Measurements from ENCODE around the gene SMYD2. TPM values are rescaled to one million over a fixed set of nuclear protein-coding genes. Genes with fewer than 3 reads are reported as not detected.

Gene SMYD2
- total and polyA plus RNA-seq, 2 experiments from 2014 or later = 34.4 to 39.8 TPM

- H3K79me2 ChIP-seq = no peaks in the 10 kb centered on the region
- no peaks in the 10 kb centered on the region for H3K27me3 ChIP-seq
- WGBS (ENCODE audit: low lambda C conversion rate, missing lambda C conversion rate) = 77% methylated on average over 2 of the region's 2 CpGs
- H3K4me3 ChIP-seq = no peak overlapping the region
- no peak overlapping the region for H3K27ac ChIP-seq
- H3K9me3 ChIP-seq (ENCODE audit: low read depth) = no peaks in the 10 kb centered on the region
- DNase-seq (ENCODE audit: low spot score) = peak; percentile 6
- H3K4me2 ChIP-seq = no peak overlapping the region
- TF ChIP-seq EZH2 (IDR thresholded peaks at IDR 0.05; ENCODE audit: borderline replicate concordance) (no peak), CTCF (IDR thresholded peaks at IDR 0.05; ENCODE audit: poor library complexity) (no peak), EZH2phosphoT487 (IDR thresholded peaks at IDR 0.05; ENCODE audit: low read depth, severe bottlenecking, unreplicated experiment) (no peak)
- no peaks in the 10 kb centered on the region for H3K36me3 ChIP-seq (replicated peaks; ENCODE audit: insufficient read depth, low read depth)
- no peaks in the 10 kb centered on the region for H3K4me1 ChIP-seq (ENCODE audit: insufficient read depth)
- H3K9me2 ChIP-seq (replicated peaks; ENCODE audit: insufficient read depth) = no peaks in the 10 kb centered on the region
- H4K20me1 ChIP-seq (ENCODE audit: insufficient read depth, poor library complexity, severe bottlenecking) = no peaks in the 10 kb centered on the region
- H2AFZ ChIP-seq = no peak overlapping the region
Measured at GRCh38 chr1:214251354-214251753, 29.6 kb upstream of the SMYD2 start.

- no peaks in the 10 kb centered on the region for H3K9me3 ChIP-seq (ENCODE audit: low read depth)
- no peak for DNase-seq (ENCODE audit: low spot score)
- no peaks in the 10 kb centered on the region for H3K27me3 ChIP-seq
- no peak overlapping the region for H3K4me3 ChIP-seq
- no peaks in the 10 kb centered on the region for H3K9me2 ChIP-seq (replicated peaks; ENCODE audit: insufficient read depth)
- 100% methylated on average over 2 of the region's 2 CpGs for WGBS (ENCODE audit: low lambda C conversion rate, missing lambda C conversion rate)
- no peak overlapping the region for H3K27ac ChIP-seq
- no peaks in the 10 kb centered on the region for H3K36me3 ChIP-seq (replicated peaks; ENCODE audit: insufficient read depth, low read depth)
- H2AFZ ChIP-seq = no peak overlapping the region
- H3K4me2 ChIP-seq = no peak overlapping the region
- H4K20me1 ChIP-seq (ENCODE audit: insufficient read depth, poor library complexity, severe bottlenecking) = no peaks in the 10 kb centered on the region
- H3K4me1 ChIP-seq (ENCODE audit: insufficient read depth) = no peaks in the 10 kb centered on the region
- no peaks in the 10 kb centered on the region for H3K79me2 ChIP-seq
- TF ChIP-seq EZH2 (IDR thresholded peaks at IDR 0.05; ENCODE audit: borderline replicate concordance) (no peak), EZH2phosphoT487 (IDR thresholded peaks at IDR 0.05; ENCODE audit: low read depth, severe bottlenecking, unreplicated experiment) (no peak), CTCF (IDR thresholded peaks at IDR 0.05; ENCODE audit: poor library complexity) (no peak)
Measured at GRCh38 chr1:214255509-214255908, 25.4 kb upstream of the SMYD2 start.

- H3K9me2 ChIP-seq (replicated peaks; ENCODE audit: insufficient read depth) = no peaks in the 10 kb centered on the region
- TF ChIP-seq CTCF (IDR thresholded peaks at IDR 0.05; ENCODE audit: poor library complexity) (no peak), EZH2phosphoT487 (IDR thresholded peaks at IDR 0.05; ENCODE audit: low read depth, severe bottlenecking, unreplicated experiment) (no peak), EZH2 (IDR thresholded peaks at IDR 0.05; ENCODE audit: borderline replicate concordance) (no peak)
- no peaks in the 10 kb centered on the region for H3K9me3 ChIP-seq (ENCODE audit: low read depth)
- no peaks in the 10 kb centered on the region for H3K36me3 ChIP-seq (replicated peaks; ENCODE audit: insufficient read depth, low read depth)
- no peak overlapping the region for H3K27ac ChIP-seq
- peaks cover 7% of the 10 kb centered on the region for H3K27me3 ChIP-seq
- no peak overlapping the region for H3K4me3 ChIP-seq
- DNase-seq (ENCODE audit: low spot score) = no peak
- H3K4me1 ChIP-seq (ENCODE audit: insufficient read depth) = no peaks in the 10 kb centered on the region
- whole genome bisulfite sequencing (ENCODE audit: low lambda C conversion rate, missing lambda C conversion rate) = 61% methylated on average over 2 of the region's 2 CpGs
- no peaks in the 10 kb centered on the region for H3K79me2 ChIP-seq
- H4K20me1 ChIP-seq (ENCODE audit: insufficient read depth, poor library complexity, severe bottlenecking) = no peaks in the 10 kb centered on the region
- H2AFZ ChIP-seq = no peak overlapping the region
- H3K4me2 ChIP-seq = no peak overlapping the region
Measured at GRCh38 chr1:214259353-214259977, 21.5 kb upstream of the SMYD2 start.
